ENCODE data around the gene HMX3. TPM values are rescaled to one million over a fixed set of nuclear protein-coding genes. Genes with fewer than 3 reads are reported as not detected.
A peak's percentile ranks its signal among the peaks of the same experiment; 100 is the strongest.

The HMX3 gene
- total RNA-seq, 1 experiment from 2014 or later = 15.2 TPM

DNA sequence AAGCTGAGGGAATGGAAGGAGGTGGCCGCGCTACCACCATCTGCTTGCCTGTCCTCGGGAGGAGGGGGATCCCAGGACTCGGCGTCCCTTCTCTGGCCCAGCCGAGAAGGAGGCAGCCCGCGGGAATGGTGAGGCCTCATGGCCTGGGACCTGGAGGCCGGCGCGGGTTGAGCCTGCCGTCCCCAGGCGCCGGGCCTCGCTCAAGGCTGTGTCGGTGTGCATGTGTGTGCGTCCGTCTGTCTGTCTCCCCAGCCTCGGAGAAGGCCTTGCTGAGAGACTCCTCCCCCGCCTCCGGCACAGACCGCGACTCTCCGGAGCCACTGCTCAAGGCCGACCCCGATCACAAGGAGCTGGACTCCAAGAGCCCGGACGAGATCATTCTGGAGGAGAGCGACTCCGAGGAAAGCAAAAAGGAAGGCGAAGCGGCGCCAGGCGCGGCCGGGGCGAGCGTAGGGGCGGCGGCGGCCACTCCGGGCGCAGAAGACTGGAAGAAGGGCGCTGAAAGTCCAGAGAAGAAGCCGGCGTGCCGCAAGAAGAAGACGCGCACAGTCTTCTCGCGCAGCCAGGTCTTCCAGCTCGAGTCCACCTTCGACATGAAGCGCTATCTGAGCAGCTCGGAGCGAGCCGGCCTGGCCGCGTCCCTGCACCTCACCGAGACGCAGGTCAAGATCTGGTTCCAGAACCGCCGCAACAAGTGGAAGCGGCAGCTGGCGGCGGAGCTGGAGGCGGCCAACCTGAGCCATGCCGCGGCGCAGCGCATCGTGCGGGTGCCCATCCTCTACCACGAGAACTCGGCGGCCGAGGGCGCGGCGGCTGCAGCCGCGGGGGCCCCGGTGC is 1.3 kb downstream of the HMX3 start:
- intact Hi-C loops (cut with micrococcal nuclease; ENCODE audit: unreplicated experiment) = no loop called here
- in situ Hi-C loops (cut with HindIII; ENCODE audit: low pct_unique_long_range_greater_than_20kb, low sequenced_read_pairs) = no loop called here
- H3K9me3 ChIP-seq (ENCODE audit: control insufficient read depth, insufficient read depth, low read depth, low read length) = no peaks in the 10 kb centered on the region
- TF ChIP-seq POLR2AphosphoS5 (IDR thresholded peaks at IDR 0.05; ENCODE audit: low read depth, low read length) = no peak
- TF ChIP-seq, protein P1, sequence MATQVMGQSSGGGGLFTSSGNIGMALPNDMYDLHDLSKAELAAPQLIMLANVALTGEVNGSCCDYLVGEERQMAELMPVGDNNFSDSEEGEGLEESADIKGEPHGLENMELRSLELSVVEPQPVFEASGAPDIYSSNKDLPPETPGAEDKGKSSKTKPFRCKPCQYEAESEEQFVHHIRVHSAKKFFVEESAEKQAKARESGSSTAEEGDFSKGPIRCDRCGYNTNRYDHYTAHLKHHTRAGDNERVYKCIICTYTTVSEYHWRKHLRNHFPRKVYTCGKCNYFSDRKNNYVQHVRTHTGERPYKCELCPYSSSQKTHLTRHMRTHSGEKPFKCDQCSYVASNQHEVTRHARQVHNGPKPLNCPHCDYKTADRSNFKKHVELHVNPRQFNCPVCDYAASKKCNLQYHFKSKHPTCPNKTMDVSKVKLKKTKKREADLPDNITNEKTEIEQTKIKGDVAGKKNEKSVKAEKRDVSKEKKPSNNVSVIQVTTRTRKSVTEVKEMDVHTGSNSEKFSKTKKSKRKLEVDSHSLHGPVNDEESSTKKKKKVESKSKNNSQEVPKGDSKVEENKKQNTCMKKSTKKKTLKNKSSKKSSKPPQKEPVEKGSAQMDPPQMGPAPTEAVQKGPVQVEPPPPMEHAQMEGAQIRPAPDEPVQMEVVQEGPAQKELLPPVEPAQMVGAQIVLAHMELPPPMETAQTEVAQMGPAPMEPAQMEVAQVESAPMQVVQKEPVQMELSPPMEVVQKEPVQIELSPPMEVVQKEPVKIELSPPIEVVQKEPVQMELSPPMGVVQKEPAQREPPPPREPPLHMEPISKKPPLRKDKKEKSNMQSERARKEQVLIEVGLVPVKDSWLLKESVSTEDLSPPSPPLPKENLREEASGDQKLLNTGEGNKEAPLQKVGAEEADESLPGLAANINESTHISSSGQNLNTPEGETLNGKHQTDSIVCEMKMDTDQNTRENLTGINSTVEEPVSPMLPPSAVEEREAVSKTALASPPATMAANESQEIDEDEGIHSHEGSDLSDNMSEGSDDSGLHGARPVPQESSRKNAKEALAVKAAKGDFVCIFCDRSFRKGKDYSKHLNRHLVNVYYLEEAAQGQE (IDR thresholded peaks at IDR 0.05; ENCODE audit: insufficient read depth in 1 of 2, low read depth in 2 of 2, low read length in 1 of 2) = no peak; a peak in 1 of 4 replicates
- TF ChIP-seq SIN3A (IDR thresholded peaks at IDR 0.05; ENCODE audit: borderline replicate concordance, insufficient read depth, low read depth, low read length) = no peak
- TF ChIP-seq TCF7L2 (IDR thresholded peaks at IDR 0.05; ENCODE audit: low read depth, low read length) = no peak
- TF ChIP-seq, protein P2, sequence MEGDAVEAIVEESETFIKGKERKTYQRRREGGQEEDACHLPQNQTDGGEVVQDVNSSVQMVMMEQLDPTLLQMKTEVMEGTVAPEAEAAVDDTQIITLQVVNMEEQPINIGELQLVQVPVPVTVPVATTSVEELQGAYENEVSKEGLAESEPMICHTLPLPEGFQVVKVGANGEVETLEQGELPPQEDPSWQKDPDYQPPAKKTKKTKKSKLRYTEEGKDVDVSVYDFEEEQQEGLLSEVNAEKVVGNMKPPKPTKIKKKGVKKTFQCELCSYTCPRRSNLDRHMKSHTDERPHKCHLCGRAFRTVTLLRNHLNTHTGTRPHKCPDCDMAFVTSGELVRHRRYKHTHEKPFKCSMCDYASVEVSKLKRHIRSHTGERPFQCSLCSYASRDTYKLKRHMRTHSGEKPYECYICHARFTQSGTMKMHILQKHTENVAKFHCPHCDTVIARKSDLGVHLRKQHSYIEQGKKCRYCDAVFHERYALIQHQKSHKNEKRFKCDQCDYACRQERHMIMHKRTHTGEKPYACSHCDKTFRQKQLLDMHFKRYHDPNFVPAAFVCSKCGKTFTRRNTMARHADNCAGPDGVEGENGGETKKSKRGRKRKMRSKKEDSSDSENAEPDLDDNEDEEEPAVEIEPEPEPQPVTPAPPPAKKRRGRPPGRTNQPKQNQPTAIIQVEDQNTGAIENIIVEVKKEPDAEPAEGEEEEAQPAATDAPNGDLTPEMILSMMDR (IDR thresholded peaks at IDR 0.05) = no peak
- 0 out of 2 replicates have a peak, but pooled peaks cover 3% of the 10 kb centered on the region for H3K36me3 ChIP-seq (ENCODE audit: control insufficient read depth, insufficient read depth, low read length)
- ChIA-PET CTCF (interaction anchor here (0.6 to 0.8 kb wide), 2 partner anchors 14 to 826 kb away, joined by 3 to 4 read pairs; no protein-coding TSS in a partner anchor), POLR2A (no interaction called here)
- H3K27me3 ChIP-seq (ENCODE audit: control insufficient read depth, insufficient read depth, low read length) = no peaks in the 10 kb centered on the region; the same call in 1 of the 2 replicates
- DNase-seq (ENCODE audit: low read depth, low spot score) = no peak
- H3K4me3 ChIP-seq (ENCODE audit: low read depth in 2 of 2, low read length in 2 of 2) = peak overlapping the region; percentile 58 to 66
- ATAC-seq = peak; percentile 69
- no TSS peak for BruUV-seq (replicated peaks)
- peaks cover 29% of the 10 kb centered on the region for H3K4me1 ChIP-seq (ENCODE audit: control insufficient read depth, insufficient read depth, low read length)
- H3K27ac ChIP-seq (ENCODE audit: low read length) = peak overlapping the region; percentile 83

DNA sequence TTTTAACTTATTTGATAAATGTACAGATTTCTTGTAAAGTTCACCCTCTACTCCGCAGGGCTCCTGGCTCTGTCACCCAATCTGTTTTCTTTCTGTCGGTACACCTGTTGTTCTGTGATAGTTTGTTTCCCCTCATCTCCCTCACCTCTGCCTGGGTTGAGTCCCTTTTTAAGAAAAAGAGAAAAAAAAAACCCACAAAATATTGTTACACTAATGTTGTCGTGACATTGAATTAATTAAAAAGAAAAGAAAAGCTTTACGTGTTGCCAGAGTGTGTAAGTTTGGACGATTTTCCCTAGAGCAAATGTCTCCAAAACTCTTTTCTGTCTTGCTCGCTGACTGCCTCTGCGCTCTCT is 3.4 kb downstream of the HMX3 start:
- H3K27ac ChIP-seq (ENCODE audit: low read length) = peak overlapping the region; percentile 76
- no peak for TF ChIP-seq TCF7L2 (IDR thresholded peaks at IDR 0.05; ENCODE audit: low read depth, low read length)
- TF ChIP-seq, protein P2 (IDR thresholded peaks at IDR 0.05) = no peak
- TF ChIP-seq, protein P1 (IDR thresholded peaks at IDR 0.05; ENCODE audit: insufficient read depth in 1 of 2, low read depth in 2 of 2, low read length in 1 of 2) = no peak
- no peak for TF ChIP-seq POLR2AphosphoS5 (IDR thresholded peaks at IDR 0.05; ENCODE audit: low read depth, low read length)
- no peak for TF ChIP-seq SIN3A (IDR thresholded peaks at IDR 0.05; ENCODE audit: borderline replicate concordance, insufficient read depth, low read depth, low read length)
- H3K4me3 ChIP-seq (ENCODE audit: low read depth in 2 of 2, low read length in 2 of 2) = peak overlapping the region; percentile 31 to 56
- ChIA-PET POLR2A (no interaction called here), CTCF (interaction anchor here (0.5 kb wide), 1 partner anchor 419 kb away, joined by 4 read pairs; no protein-coding TSS in a partner anchor)
- 0 out of 2 replicates have a peak, but pooled peaks cover 3% of the 10 kb centered on the region for H3K36me3 ChIP-seq (ENCODE audit: control insufficient read depth, insufficient read depth, low read length)
- intact Hi-C loops (cut with micrococcal nuclease; ENCODE audit: unreplicated experiment) (no loop called here), in situ Hi-C loops (cut with HindIII; ENCODE audit: low pct_unique_long_range_greater_than_20kb, low sequenced_read_pairs) (no loop called here)
- ATAC-seq (no peak), DNase-seq (ENCODE audit: low read depth, low spot score) (no peak)
- BruUV-seq (replicated peaks) = no TSS peak
- no peaks in the 10 kb centered on the region for H3K9me3 ChIP-seq (ENCODE audit: control insufficient read depth, insufficient read depth, low read depth, low read length)
- peaks cover 18% of the 10 kb centered on the region for H3K4me1 ChIP-seq (ENCODE audit: control insufficient read depth, insufficient read depth, low read length)
- H3K27me3 ChIP-seq (ENCODE audit: control insufficient read depth, insufficient read depth, low read length) = no peaks in the 10 kb centered on the region; the same call in 1 of the 2 replicates

Measured in Panc1 (cell line).